Retina (tissue), 1 donor: Measurements from ENCODE around the gene DCLRE1B.

Experiments used
- DNase-seq: peaks from one replicate; pipeline ENCODE4 v3.0.0-alpha.2; 2016

DCLRE1B gene

GRCh38 chr1:113887402-113888175, 17.5 kb upstream of the DCLRE1B start, which contains the start of gene BCL2L15:
TSS of gene BCL2L15 (minus strand) at chr1:113887581. CDS start at chr1:113887375, 206 bp downstream.
- no peak for DNase-seq

GRCh38 chr1:113890816-113891215, 14.3 kb upstream of the DCLRE1B start:
- DNase-seq, result no peak

DNA sequence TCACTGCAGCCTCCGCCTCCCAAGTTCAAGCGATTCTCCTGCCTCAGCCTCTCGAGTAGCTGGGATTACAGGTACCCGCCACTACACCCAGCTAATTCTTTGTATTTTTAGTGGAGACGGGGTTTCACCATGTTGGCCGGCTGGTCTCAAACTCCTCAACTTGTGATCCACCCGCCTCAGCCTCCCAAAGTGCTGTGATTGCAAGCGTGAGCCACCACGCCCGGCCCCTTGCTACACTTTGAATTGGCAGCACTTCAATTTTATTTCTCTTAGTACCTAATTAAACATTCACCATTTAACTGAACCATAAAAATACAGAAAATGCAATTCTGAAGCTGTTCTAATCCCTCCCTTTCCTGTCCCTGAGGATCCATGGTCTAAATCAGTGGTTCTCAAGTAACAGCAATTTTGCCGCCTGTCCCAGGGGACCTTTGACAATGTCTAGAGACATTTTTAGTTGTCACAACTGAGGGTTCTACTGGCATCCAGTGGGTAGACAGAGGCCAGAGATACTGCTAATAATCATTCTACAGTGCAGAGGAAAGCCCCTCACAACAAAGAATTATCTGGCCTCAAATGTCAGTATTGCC, 13.4 kb upstream of the DCLRE1B start:
- DNase-seq, result no peak

GRCh38 chr1:113893267-113893666, 11.9 kb upstream of the DCLRE1B start:
- DNase-seq, result no peak

GRCh38 chr1:113895098-113895497, 10.0 kb upstream of the DCLRE1B start:
- DNase-seq, result no peak

GRCh38 chr1:113895961-113896360, 9.2 kb upstream of the DCLRE1B start:
- DNase-seq, result no peak

DNA sequence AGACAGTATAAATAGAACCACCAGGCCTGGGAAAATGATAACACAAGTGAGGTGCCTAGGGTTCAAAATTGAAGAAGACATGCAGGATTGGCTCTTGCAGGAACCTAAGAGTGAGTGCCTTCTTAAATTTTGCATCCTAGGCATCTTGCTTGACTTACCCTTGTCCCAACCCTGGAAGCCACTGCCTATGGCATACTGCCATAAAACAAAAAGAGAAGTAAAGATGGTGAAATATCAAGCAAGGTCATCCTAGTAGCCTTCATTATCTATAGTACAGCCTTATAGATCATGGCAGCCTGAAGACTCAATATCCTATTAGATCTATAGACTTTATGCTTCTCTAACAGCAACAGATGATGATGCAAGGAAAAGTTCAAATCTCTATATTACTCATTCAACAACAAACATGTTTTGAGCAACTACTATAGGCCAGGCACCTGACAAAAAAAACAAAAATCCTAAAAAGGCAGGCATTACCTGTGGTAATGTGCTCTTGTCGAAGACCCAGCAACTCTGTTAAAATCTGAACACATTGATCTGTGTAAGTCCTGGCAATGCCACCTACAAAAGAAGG, 6.8 kb upstream of the DCLRE1B start:
- no peak for DNase-seq

- no peak for DNase-seq
Observed at GRCh38 chr1:113899111-113899510, 6.0 kb upstream of the DCLRE1B start.

DNA sequence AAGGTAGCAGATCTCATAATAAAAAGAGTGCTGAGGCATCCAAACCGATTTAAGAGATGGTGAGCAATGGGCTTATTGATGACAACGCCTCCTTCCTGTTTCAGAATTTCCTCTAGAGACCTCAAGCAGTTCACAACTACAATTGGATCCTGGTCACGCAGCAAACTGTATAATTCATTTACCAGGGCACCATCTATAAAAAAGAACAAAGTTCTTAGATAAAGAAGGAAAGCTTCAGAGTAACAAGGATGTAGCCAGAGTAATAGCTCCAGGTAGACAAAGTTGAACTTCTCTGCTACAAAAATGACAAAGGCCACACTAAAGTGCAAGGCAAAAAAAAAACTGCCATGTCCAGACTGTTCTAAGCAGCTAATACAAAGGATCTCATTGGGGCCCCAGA, 3.9 kb upstream of the DCLRE1B start:
- no peak for DNase-seq

- DNase-seq, result peak; percentile 3
Observed at GRCh38 chr1:113903501-113904292, 1.4 kb upstream of the DCLRE1B start.

GRCh38 chr1:113904293-113904673, 843 bp upstream of the DCLRE1B start:
- no peak for DNase-seq

GRCh38 chr1:113905435-113905861, 322 bp downstream of the DCLRE1B start:
- DNase-seq, result no peak

DNA sequence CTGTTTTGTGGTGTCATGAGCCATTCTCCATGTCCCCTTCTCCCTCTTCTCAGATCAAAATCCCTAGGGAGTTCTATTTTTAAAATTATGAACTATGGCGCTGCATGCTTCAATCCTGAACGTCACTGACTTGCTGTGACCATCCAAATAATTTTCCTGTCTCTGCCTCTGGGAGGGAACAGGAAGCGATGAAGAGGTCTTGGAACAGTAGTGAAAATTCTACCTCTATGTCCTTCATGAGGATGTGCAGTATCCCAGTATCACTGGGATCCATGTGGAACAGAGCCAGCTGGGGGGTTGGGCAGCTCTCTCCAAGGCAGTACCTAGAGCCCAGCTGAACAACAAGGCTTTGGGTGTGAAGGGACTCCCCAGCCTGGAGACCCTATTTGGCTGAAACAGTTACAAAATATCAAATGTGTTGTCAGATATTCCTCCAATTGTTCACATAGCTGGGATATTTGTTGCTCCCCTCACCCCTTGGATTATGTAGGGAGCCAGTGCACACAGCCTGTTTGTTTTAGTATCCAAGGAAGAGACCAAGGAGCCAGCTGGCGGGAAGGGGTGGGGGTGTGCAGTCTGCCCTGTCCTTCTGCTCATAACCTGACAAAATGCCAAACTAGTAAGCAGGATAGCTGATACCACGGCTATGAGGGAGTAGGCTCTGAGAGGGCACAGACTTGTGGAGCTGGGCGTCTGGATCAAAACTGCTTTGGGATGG, 7.6 kb downstream of the DCLRE1B start:
- peak; percentile 19 for DNase-seq

- DNase-seq, result no peak
Observed at GRCh38 chr1:113913312-113913668, 8.2 kb downstream of the DCLRE1B start.

- DNase-seq, result no peak
Observed at GRCh38 chr1:113913887-113914664, 8.9 kb downstream of the DCLRE1B start.

DNA sequence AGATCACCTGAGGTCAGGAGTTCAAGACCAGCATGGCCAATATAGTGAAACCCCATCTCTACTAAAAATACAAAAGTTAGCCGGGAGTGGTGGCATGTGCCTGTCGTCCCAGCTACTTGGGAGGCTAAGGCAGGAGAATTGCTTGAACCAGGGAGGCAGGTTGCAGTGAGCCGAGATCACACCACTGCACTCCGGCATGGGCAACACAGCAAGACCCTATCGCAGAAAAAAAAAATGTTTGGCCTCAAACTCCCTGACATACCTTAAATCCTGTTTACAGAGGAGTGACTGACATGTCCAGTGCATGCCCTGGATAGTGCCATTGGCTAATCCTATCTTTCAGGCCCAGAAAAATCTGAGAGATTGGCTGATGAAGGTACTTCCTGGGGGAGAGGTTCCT, 11.8 kb downstream of the DCLRE1B start:
- DNase-seq, result no peak

GRCh38 chr1:113917400-113918082, 12.4 kb downstream of the DCLRE1B start:
- no peak for DNase-seq

GRCh38 chr1:113918243-113918642, 13.1 kb downstream of the DCLRE1B start:
- no peak for DNase-seq

GRCh38 chr1:113922957-113923356, 17.8 kb downstream of the DCLRE1B start:
- DNase-seq, result no peak

DNA sequence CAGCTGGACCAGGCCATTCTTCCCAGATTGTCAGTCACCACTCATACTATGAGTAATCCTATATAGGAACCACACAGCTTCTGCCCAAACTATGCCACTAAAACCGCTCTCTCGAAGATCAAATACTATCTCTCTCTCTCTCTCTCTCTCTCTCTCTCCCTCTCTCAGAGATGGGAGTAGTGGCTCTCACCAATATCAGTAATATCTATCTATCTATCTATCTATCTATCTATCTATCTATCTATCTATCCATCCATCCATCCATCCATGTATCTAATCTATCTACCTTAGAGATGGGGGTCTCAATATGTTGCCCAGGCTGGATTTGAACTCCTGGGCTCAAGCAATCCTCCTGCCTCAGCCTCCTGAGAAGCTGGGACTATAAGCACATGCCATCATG, 19.3 kb downstream of the DCLRE1B start:
- no peak for DNase-seq

GRCh38 chr1:113928187-113928930, 23.2 kb downstream of the DCLRE1B start:
- DNase-seq, result no peak
